Karpas-422 (cell line): ENCODE data around the gene TENT4A. TPM values are rescaled to one million over a fixed set of nuclear protein-coding genes. Genes with fewer than 3 reads are reported as not detected.

Experiments
- DNase-seq: peaks from one replicate; pipeline ENCODE4 v3.0.0-alpha.2; 2015
- H2AFZ ChIP-seq: fragments of 200-600 bp; sonication (generic); 2 replicates; pipeline ENCODE4 v1.6.1; 2014; ENCODE audit warnings: antibody characterized with exemption, low read length, mixed read lengths
- H3K27ac ChIP-seq: fragments of 200-600 bp; sonication (generic); 2 replicates; pipeline ENCODE4 v1.5.1; 2014; ENCODE audit warnings: mild to moderate bottlenecking, low read length, moderate library complexity
- H3K27me3 ChIP-seq: fragments of 200-600 bp; sonication (generic); 2 replicates; pipeline ENCODE4 v1.6.1; 2014; ENCODE audit warnings: low read length, mixed read lengths
- H3K36me3 ChIP-seq: fragments of 200-600 bp; sonication (generic); 2 replicates; pipeline ENCODE4 v1.6.1; 2014; ENCODE audit warnings: low read length, mixed read lengths; ENCODE audit not compliant: insufficient read depth
- H3K4me1 ChIP-seq: fragments of 200-600 bp; sonication (generic); 2 replicates; pipeline ENCODE4 v1.6.1; 2014; ENCODE audit warnings: mild to moderate bottlenecking, low read length, mixed read lengths
- H3K4me2 ChIP-seq: fragments of 200-600 bp; sonication (generic); 2 replicates; pipeline ENCODE4 v1.6.1; 2014; ENCODE audit warnings: low read length, low read depth, mild to moderate bottlenecking; ENCODE audit not compliant: poor library complexity, severe bottlenecking
- H3K4me3 ChIP-seq: fragments of 200-600 bp; sonication (generic); 2 replicates; pipeline ENCODE4 v1.5.1; 2014; ENCODE audit warnings: mild to moderate bottlenecking, antibody characterized with exemption, low read length, mixed read lengths
- H3K79me2 ChIP-seq: fragments of 200-600 bp; sonication (generic); 2 replicates; pipeline ENCODE4 v1.6.1; 2014; ENCODE audit warnings: mild to moderate bottlenecking, low read length, mixed read lengths
- H3K9ac ChIP-seq: fragments of 200-600 bp; sonication (generic); 2 replicates; pipeline ENCODE4 v1.6.0; 2014; ENCODE audit warnings: low read length
- H3K9me2 ChIP-seq: fragments of 200-600 bp; sonication (generic), shearing (Covaris generic); replicated peaks from 2 replicates; pipeline ENCODE4 v1.6.0; 2014; ENCODE audit warnings: mild to moderate bottlenecking, low read length, moderate library complexity; ENCODE audit not compliant: insufficient read depth
- H3K9me3 ChIP-seq: fragments of 300-700, 200-600 bp; sonication (generic); 2 replicates; pipeline ENCODE4 v1.6.1; 2014; ENCODE audit warnings: low read length, mixed read lengths
- H4K20me1 ChIP-seq: fragments of 200-600 bp; sonication (generic); 2 replicates; pipeline ENCODE4 v1.6.1; 2014; ENCODE audit warnings: mild to moderate bottlenecking, antibody characterized with exemption, low read length, low read depth; ENCODE audit not compliant: insufficient read depth
- total RNA-seq: library from RNA; depleted of rRNA; stranded (reverse); fragments of >200 nt; shearing (Covaris generic); gene quantifications from 2 replicates; pipeline ENCODE4 v1.2.3, GENCODE V29; 2014; ENCODE audit warnings: low replicate concordance

TENT4A gene
- total RNA-seq, 1 experiment from 2014 or later, result 45.3 TPM

DNA sequence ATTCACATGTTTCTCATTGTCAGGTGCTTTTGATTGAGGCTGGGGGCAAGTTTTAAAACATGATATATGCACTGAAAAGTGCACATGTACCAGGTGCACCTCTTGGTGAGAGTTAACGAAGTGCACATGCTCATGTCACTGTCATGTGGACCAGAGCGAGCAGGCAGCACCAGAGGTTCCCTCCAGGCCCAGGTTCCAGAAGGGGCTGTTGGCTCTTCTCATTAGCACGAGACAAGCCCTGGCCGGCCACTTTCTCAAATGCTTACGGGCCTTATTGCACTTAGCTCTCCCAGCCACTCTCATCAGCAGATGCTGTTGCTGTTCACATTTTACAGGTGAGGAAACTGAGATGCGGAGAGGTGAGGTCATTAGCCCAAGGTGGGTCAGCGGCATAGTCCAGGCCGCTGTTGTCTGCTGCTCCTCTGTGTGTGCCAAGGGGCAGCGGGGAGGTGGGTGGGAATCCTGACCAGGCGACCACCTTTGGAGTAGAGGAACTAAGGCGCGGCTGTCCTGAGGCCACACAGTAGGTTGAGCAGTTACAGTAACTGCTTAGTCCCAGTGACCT, 27.4 kb downstream of the TENT4A start:
- H2AFZ ChIP-seq, result no peak overlapping the region
- DNase-seq, result no peak
- no peak overlapping the region for H3K4me3 ChIP-seq
- 0 out of 2 replicates have a peak, but pooled peaks cover 7% of the 10 kb centered on the region for H4K20me1 ChIP-seq
- no peaks in the 10 kb centered on the region for H3K27me3 ChIP-seq
- H3K27ac ChIP-seq, result no peak overlapping the region
- no peaks in the 10 kb centered on the region for H3K4me1 ChIP-seq
- peaks cover 82% of the 10 kb centered on the region for H3K79me2 ChIP-seq
- no peak overlapping the region for H3K4me2 ChIP-seq
- H3K36me3 ChIP-seq, result peaks cover 25% of the 10 kb centered on the region; the same call in 1 of the 2 replicates
- no peaks in the 10 kb centered on the region for H3K9me3 ChIP-seq
- no peaks in the 10 kb centered on the region for H3K9me2 ChIP-seq
- H3K9ac ChIP-seq, result no peak overlapping the region

DNA sequence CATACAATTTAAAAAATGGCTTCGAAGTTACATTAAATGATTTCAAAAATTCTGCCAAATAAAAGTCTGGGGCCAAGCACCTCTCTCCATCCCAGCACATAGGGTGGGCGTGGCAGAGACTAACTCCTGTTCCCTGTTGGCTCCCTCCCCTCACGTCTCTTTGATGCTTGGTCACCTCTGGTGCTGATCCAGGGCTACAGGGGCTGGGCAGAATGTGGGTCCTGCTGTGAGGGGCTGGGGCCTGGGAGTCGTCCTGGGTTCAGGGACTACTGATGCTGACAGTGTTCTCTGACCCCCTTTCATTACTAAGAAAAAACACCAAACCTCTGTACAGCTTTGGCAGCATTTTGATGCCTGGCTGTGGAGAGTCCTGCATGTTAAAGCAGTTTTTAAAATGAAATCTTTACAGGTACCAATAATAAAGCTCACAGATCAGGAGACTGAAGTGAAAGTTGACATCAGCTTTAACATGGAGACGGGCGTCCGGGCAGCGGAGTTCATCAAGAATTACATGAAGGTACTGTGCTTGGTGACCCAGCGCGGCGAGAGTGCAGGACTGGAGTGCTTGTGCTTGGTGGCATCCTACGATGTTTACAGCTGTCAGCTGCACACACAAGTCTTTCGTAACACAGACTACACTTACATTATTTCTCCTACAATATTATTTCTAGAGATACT, 29.0 kb downstream of the TENT4A start:
- H3K9me3 ChIP-seq, result no peaks in the 10 kb centered on the region
- H3K36me3 ChIP-seq, result peaks cover 35% of the 10 kb centered on the region; the same call in 1 of the 2 replicates
- H3K4me3 ChIP-seq, result no peak overlapping the region
- no peaks in the 10 kb centered on the region for H3K9me2 ChIP-seq
- peaks cover 82% of the 10 kb centered on the region for H3K79me2 ChIP-seq
- H3K27me3 ChIP-seq, result no peaks in the 10 kb centered on the region
- H4K20me1 ChIP-seq, result peaks cover 14% of the 10 kb centered on the region
- no peaks in the 10 kb centered on the region for H3K4me1 ChIP-seq
- no peak overlapping the region for H3K9ac ChIP-seq
- no peak overlapping the region for H2AFZ ChIP-seq
- DNase-seq, result no peak
- H3K27ac ChIP-seq, result no peak overlapping the region
- H3K4me2 ChIP-seq, result no peak overlapping the region

GRCh38 chr5:6743161-6743560, 29.9 kb downstream of the TENT4A start:
- H2AFZ ChIP-seq, result no peak overlapping the region
- no peaks in the 10 kb centered on the region for H3K9me2 ChIP-seq
- no peaks in the 10 kb centered on the region for H3K27me3 ChIP-seq
- no peaks in the 10 kb centered on the region for H3K9me3 ChIP-seq
- no peaks in the 10 kb centered on the region for H3K4me1 ChIP-seq
- H3K4me3 ChIP-seq, result no peak overlapping the region
- DNase-seq, result no peak
- H3K4me2 ChIP-seq, result no peak overlapping the region
- H3K79me2 ChIP-seq, result peaks cover 82% of the 10 kb centered on the region
- H3K36me3 ChIP-seq, result peaks cover 33% of the 10 kb centered on the region; the same call in 1 of the 2 replicates
- H4K20me1 ChIP-seq, result peaks cover 14% of the 10 kb centered on the region
- H3K9ac ChIP-seq, result no peak overlapping the region
- H3K27ac ChIP-seq, result no peak overlapping the region

DNA sequence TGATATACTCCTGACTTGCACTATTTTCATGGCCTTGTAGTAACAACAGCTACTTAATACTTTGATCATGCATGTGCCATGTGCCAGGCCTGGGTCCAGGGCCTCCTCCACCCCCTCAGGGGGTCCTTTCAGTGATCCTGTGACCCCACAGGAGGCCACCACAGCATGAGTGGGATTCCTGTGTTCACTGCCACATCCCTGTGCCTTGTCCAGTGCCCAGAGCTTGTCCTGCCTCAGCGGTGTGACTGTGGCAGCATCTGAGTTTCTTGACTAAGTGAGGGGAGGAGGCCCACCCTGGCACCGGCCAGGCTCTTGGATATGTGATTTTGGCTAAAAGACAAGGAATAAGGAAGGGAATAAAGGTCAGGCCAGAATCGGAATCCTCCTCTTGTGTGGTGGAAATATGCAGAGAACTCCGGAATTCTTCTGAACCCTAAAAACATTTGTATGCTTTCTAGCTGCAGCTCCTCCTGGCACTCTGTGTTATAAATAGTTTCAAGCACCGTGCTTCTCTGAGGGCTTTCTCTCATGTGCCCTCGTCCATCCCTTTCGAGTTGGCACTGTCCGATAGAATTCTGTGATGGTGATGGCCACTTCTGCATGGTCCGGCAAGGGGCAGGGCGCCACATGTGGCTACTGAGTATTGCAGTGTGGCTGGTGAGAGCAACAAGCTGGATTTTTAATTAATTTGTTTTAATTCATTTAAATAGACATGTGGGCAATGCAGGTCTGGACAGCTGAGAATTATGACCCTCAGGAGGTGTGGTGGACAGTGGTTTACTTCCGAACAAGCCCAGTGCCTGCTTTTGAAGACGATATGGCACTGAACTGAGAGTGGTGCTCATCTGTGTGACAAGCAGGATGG, 31.8 kb downstream of the TENT4A start:
- no peaks in the 10 kb centered on the region for H3K4me1 ChIP-seq
- no peak overlapping the region for H3K4me3 ChIP-seq
- H3K9me3 ChIP-seq, result no peaks in the 10 kb centered on the region
- no peaks in the 10 kb centered on the region for H3K27me3 ChIP-seq
- H2AFZ ChIP-seq, result no peak overlapping the region
- peaks cover 80% of the 10 kb centered on the region for H3K79me2 ChIP-seq
- no peak overlapping the region for H3K9ac ChIP-seq
- DNase-seq, result no peak
- peaks cover 25% of the 10 kb centered on the region; the same call in 1 of the 2 replicates for H3K36me3 ChIP-seq
- H3K27ac ChIP-seq, result no peak overlapping the region
- H4K20me1 ChIP-seq, result peaks cover 19% of the 10 kb centered on the region
- no peaks in the 10 kb centered on the region for H3K9me2 ChIP-seq
- no peak overlapping the region for H3K4me2 ChIP-seq

DNA sequence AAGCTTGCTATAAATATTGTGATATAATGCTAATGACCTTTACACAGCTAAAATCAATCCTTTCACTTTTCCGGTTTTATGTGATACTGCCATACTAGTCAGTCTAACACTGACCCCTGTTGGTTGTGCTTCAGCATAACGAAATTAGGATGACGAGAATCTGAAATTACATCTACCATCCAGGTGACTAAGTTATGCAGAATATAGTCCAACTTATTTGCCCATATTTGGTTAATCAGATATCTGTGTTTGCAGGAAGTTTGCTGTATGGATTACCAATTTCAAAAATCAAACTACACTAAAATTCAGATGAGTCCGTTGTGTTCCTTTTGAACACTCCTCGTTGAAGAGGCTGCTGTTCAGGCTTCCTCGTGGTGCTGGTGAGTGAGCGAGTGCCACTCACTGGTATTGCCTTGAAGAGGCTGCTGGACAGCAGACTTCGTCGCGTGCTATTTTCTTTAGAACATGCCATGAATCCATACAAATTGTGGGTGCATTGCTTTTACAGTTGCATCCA, 32.5 kb downstream of the TENT4A start:
- Histone ChIP-seq H3K36me3 (peaks cover 22% of the 10 kb centered on the region; the same call in 1 of the 2 replicates), H3K79me2 (peaks cover 74% of the 10 kb centered on the region)
- peak; percentile 82 for DNase-seq

GRCh38 chr5:6746244-6746643, 33.0 kb downstream of the TENT4A start:
- H3K36me3 ChIP-seq, result peaks cover 26% of the 10 kb centered on the region; the same call in 1 of the 2 replicates
- no peak overlapping the region for H3K27ac ChIP-seq
- H4K20me1 ChIP-seq, result peaks cover 19% of the 10 kb centered on the region
- no peaks in the 10 kb centered on the region for H3K9me2 ChIP-seq
- H3K4me2 ChIP-seq, result no peak overlapping the region
- no peak overlapping the region for H3K4me3 ChIP-seq
- no peaks in the 10 kb centered on the region for H3K4me1 ChIP-seq
- peaks cover 72% of the 10 kb centered on the region for H3K79me2 ChIP-seq
- no peaks in the 10 kb centered on the region for H3K9me3 ChIP-seq
- no peak for DNase-seq
- no peak overlapping the region for H3K9ac ChIP-seq
- no peaks in the 10 kb centered on the region for H3K27me3 ChIP-seq
- H2AFZ ChIP-seq, result no peak overlapping the region

More for the DNA sequence above, 32.5 kb downstream of the TENT4A start:
- Histone ChIP-seq H2AFZ (no peak overlapping the region), H3K27ac (no peak overlapping the region), H3K27me3 (no peaks in the 10 kb centered on the region), H3K4me3 (no peak overlapping the region), H3K4me2 (no peak overlapping the region), H3K9ac (no peak overlapping the region), H4K20me1 (peaks cover 19% of the 10 kb centered on the region), H3K9me3 (no peaks in the 10 kb centered on the region), H3K4me1 (no peaks in the 10 kb centered on the region), H3K9me2 (no peaks in the 10 kb centered on the region)

- Histone ChIP-seq H2AFZ (no peak overlapping the region), H3K27ac (no peak overlapping the region), H3K79me2 (peaks cover 71% of the 10 kb centered on the region), H3K27me3 (no peaks in the 10 kb centered on the region), H3K9ac (no peak overlapping the region), H3K9me2 (no peaks in the 10 kb centered on the region), H4K20me1 (peaks cover 23% of the 10 kb centered on the region), H3K9me3 (no peaks in the 10 kb centered on the region), H3K36me3 (peaks cover 33% of the 10 kb centered on the region; the same call in 1 of the 2 replicates), H3K4me3 (no peak overlapping the region), H3K4me2 (no peak overlapping the region), H3K4me1 (no peaks in the 10 kb centered on the region)
- DNase-seq, result no peak
Observed at GRCh38 chr5:6747103-6747502, 33.9 kb downstream of the TENT4A start.

- Histone ChIP-seq H3K9ac (no peak overlapping the region), H2AFZ (no peak overlapping the region), H3K9me3 (no peaks in the 10 kb centered on the region), H3K36me3 (peaks cover 35% of the 10 kb centered on the region; the same call in 1 of the 2 replicates), H3K27ac (no peak overlapping the region), H3K4me3 (no peak overlapping the region), H3K27me3 (no peaks in the 10 kb centered on the region), H3K4me1 (no peaks in the 10 kb centered on the region), H3K4me2 (no peak overlapping the region), H3K9me2 (no peaks in the 10 kb centered on the region), H4K20me1 (peaks cover 26% of the 10 kb centered on the region), H3K79me2 (peaks cover 71% of the 10 kb centered on the region)
- no peak for DNase-seq
Observed at GRCh38 chr5:6748142-6748541, 34.9 kb downstream of the TENT4A start.
